A673 (cell line): ENCODE measurements around the gene PDCD4. TPM values are rescaled to one million over a fixed set of nuclear protein-coding genes. Genes with fewer than 3 reads are reported as not detected.

Experiments
- BruUV-seq: library from RNA; stranded (reverse); fragments of 400-500 nt; replicated peaks from 2 replicates; lab custom pipeline; 2021; lab: Mats Ljungman, UMichigan
- CTCF ChIA-PET: fragments of 300-600 bp; sonication (Branson Sonifier 250); formaldehyde crosslinking; loops from one replicate; lab custom pipeline; 2022; ENCODE audit warnings: antibody characterized with exemption; lab: Charles Lee
- POLR2A ChIA-PET: fragments of 300-600 bp; sonication (Branson Sonifier 250); formaldehyde crosslinking; loops from one replicate; lab custom pipeline; 2022; ENCODE audit warnings: antibody characterized with exemption; ENCODE audit not compliant: low non-redundant PET; lab: Charles Lee
- DNase-seq: peaks from one replicate; pipeline ENCODE4 v3.0.0-alpha.2; 2015; ENCODE audit warnings: low spot score
- H3K27ac ChIP-seq: fragments of 200-600 bp; sonication (generic); 2 replicates; pipeline ENCODE4 v1.5.1; 2016; ENCODE audit warnings: mixed run types, low read depth, mild to moderate bottlenecking, mixed read lengths, antibody characterized with exemption, low read length; ENCODE audit not compliant: poor library complexity, severe bottlenecking
- H3K27me3 ChIP-seq: fragments of 200-600 bp; sonication (generic); replicated peaks from 2 replicates; pipeline ENCODE4 v1.6.1; 2017; ENCODE audit warnings: mixed run types, low read depth, mild to moderate bottlenecking, mixed read lengths, antibody characterized with exemption, low read length; ENCODE audit not compliant: insufficient read depth, poor library complexity
- H3K36me3 ChIP-seq: fragments of 200-600 bp; sonication (generic); 2 replicates; pipeline ENCODE4 v1.6.1; 2016; ENCODE audit warnings: mixed run types, mild to moderate bottlenecking, mixed read lengths, antibody characterized with exemption, low read length; ENCODE audit not compliant: insufficient read depth, poor library complexity, severe bottlenecking
- H3K4me1 ChIP-seq: fragments of 200-600 bp; sonication (generic); 2 replicates; pipeline ENCODE4 v1.6.1; 2017; ENCODE audit warnings: mixed run types, mild to moderate bottlenecking, mixed read lengths, antibody characterized with exemption, low read length; ENCODE audit not compliant: insufficient read depth, poor library complexity, severe bottlenecking
- H3K4me3 ChIP-seq: fragments of 200-600 bp; sonication (generic); 2 replicates; pipeline ENCODE4 v1.5.1; 2016; ENCODE audit warnings: low read depth, mixed run types, mild to moderate bottlenecking, mixed read lengths, low read length; ENCODE audit not compliant: poor library complexity, severe bottlenecking
- H3K9me3 ChIP-seq: fragments of 200-600 bp; sonication (generic); 2 replicates; pipeline ENCODE4 v1.6.1; 2016; ENCODE audit warnings: mixed run types, low read depth, mild to moderate bottlenecking, mixed read lengths, antibody characterized with exemption, low read length; ENCODE audit not compliant: poor library complexity, severe bottlenecking
- EZH2 ChIP-seq: fragments of 200-600 bp; sonication (generic); IDR thresholded peaks from 2 replicates; pipeline ENCODE4 v1.6.1; 2017; ENCODE audit warnings: borderline replicate concordance, low read depth, mild to moderate bottlenecking, mixed read lengths, antibody characterized with exemption, low read length; ENCODE audit not compliant: poor library complexity, severe bottlenecking
- intact Hi-C: fragments of 100-400 bp; cut with micrococcal nuclease; formaldehyde crosslinking; loops from one replicate; pipeline ENCODE4 v1.10.0; 2022; ENCODE audit not compliant: unreplicated experiment
- total RNA-seq: library from RNA; stranded (reverse); gene quantifications from 2 replicates; pipeline ENCODE4 v1.2.3, GENCODE V29; 2021
- TF ChIP-seq, protein P1 (sequence below): fragments of 300-800, 200-600 bp; sonication (generic); conservative IDR thresholded peaks from 2 replicates; pipeline ENCODE4 v1.5.1; 2017; ENCODE audit warnings: low read depth, mild to moderate bottlenecking, antibody characterized with exemption, low read length, moderate library complexity, mixed read lengths

PDCD4 gene
- total RNA-seq, 1 experiment from 2014 or later: 17.3 TPM

- Histone ChIP-seq H3K9me3 (no peaks in the 10 kb centered on the region), H3K4me3 (no peak overlapping the region), H3K27me3 (no peaks in the 10 kb centered on the region), H3K4me1 (peaks cover 8% of the 10 kb centered on the region), H3K27ac (no peak overlapping the region), H3K36me3 (no peaks in the 10 kb centered on the region)
- no peak for DNase-seq
- TF ChIP-seq, protein P1, sequence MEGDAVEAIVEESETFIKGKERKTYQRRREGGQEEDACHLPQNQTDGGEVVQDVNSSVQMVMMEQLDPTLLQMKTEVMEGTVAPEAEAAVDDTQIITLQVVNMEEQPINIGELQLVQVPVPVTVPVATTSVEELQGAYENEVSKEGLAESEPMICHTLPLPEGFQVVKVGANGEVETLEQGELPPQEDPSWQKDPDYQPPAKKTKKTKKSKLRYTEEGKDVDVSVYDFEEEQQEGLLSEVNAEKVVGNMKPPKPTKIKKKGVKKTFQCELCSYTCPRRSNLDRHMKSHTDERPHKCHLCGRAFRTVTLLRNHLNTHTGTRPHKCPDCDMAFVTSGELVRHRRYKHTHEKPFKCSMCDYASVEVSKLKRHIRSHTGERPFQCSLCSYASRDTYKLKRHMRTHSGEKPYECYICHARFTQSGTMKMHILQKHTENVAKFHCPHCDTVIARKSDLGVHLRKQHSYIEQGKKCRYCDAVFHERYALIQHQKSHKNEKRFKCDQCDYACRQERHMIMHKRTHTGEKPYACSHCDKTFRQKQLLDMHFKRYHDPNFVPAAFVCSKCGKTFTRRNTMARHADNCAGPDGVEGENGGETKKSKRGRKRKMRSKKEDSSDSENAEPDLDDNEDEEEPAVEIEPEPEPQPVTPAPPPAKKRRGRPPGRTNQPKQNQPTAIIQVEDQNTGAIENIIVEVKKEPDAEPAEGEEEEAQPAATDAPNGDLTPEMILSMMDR: no peak
- no peak for TF ChIP-seq EZH2
- POLR2A ChIA-PET: no interaction called here
- CTCF ChIA-PET: no interaction called here
- BruUV-seq: no TSS peak
- intact Hi-C loops: no loop called here
These were observed 29.3 kb downstream of the PDCD4 start for GRCh38 chr10:110900983-110901382.

GRCh38 chr10:110901954-110902819 lies 30.5 kb downstream of the PDCD4 start:
- BruUV-seq: no TSS peak
- Histone ChIP-seq H3K4me1 (peaks cover 8% of the 10 kb centered on the region), H3K36me3 (no peaks in the 10 kb centered on the region), H3K4me3 (no peak overlapping the region), H3K9me3 (no peaks in the 10 kb centered on the region), H3K27me3 (no peaks in the 10 kb centered on the region), H3K27ac (peak overlapping the region; percentile 27)
- TF ChIP-seq, protein P1: no peak
- TF ChIP-seq EZH2: no peak
- DNase-seq: no peak
- POLR2A ChIA-PET: no interaction called here
- intact Hi-C loops: no loop called here
- CTCF ChIA-PET: no interaction called here

DNA sequence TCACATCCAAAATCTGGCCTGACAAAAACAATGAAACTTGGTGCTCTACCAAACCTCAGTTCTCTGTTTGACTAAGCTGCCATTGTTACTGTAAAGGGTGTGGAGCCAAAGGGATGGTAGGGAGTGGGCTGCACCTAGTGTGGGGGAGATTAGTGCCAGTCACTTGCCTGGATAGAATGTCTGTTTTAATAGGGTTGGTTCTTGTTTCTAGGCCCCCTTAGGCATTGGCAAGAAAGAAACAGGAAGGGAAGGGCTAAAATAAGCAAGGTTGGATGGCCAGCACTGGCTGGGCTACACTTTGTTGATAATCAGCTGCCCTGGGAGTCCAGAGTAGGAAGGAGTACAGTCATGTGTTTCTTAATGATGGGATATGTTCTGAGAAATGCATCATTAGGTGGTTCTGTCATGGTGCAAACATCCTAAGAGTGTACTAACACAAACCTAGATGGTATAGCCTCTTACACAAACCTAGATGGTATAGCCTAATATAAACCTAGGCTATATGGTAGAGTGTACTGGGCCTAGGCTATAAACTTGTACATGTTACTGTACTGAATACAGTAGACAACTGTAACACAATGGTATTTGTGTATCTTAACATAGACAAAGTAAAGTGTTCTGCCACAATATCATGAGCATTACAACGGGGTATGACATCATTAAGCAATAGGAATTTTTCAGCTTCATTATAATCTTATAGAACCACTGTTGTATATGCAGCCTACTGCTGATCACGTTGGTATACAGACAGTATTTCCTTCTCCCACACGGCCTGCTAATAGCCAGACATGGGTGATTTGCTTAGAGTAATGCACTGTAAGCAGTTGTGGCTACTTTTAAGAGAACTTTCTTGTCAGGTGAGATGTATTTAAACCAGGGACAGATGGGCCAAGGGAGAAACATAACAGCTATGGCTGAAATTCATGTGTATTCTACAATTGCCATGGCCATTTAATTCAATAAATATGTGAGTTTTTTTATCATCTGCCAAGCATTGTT lies 31.9 kb downstream of the PDCD4 start:
- H3K9me3 ChIP-seq: no peaks in the 10 kb centered on the region
- intact Hi-C loops: no loop called here
- BruUV-seq: no TSS peak
- CTCF ChIA-PET: no interaction called here
- DNase-seq: no peak
- H3K27me3 ChIP-seq: no peaks in the 10 kb centered on the region
- H3K27ac ChIP-seq: no peak overlapping the region
- H3K4me1 ChIP-seq: peaks cover 8% of the 10 kb centered on the region
- no peak for TF ChIP-seq EZH2
- TF ChIP-seq, protein P1: no peak
- H3K36me3 ChIP-seq: no peaks in the 10 kb centered on the region
- no peak overlapping the region for H3K4me3 ChIP-seq
- POLR2A ChIA-PET: no interaction called here
